Parathyroid adenoma (tissue), 2 donors: ENCODE measurements around the gene ADM2.

ENCODE experiments used
- H2AFZ ChIP-seq: fragments of 300-600 bp; sonication (generic); one replicate; pipeline ENCODE4 v1.7.0; 2017; ENCODE audit warnings: antibody characterized with exemption, mild to moderate bottlenecking
- H3K27ac ChIP-seq: fragments of 300-600 bp; sonication (generic); one replicate; pipeline ENCODE4 v1.7.0; 2017
- H3K27me3 ChIP-seq: fragments of 300-600 bp; sonication (generic); one replicate; pipeline ENCODE4 v1.7.0; 2017; ENCODE audit warnings: low read length; ENCODE audit not compliant: control insufficient read depth, insufficient read depth
- H3K36me3 ChIP-seq: fragments of 300-600 bp; sonication (generic); one replicate; pipeline ENCODE4 v1.7.0; 2017; ENCODE audit warnings: low read length; ENCODE audit not compliant: control insufficient read depth, insufficient read depth
- H3K4me1 ChIP-seq: fragments of 300-600 bp; sonication (generic); one replicate; pipeline ENCODE4 v1.7.0; 2017; ENCODE audit warnings: control low read depth
- H3K4me2 ChIP-seq: fragments of 300-600 bp; sonication (generic); one replicate; pipeline ENCODE4 v1.7.0; 2017; ENCODE audit warnings: low read length
- H3K4me3 ChIP-seq: fragments of 300-600 bp; sonication (generic); one replicate; pipeline ENCODE4 v1.7.0; 2017; ENCODE audit warnings: low read depth, low read length
- H3K79me2 ChIP-seq: fragments of 300-600 bp; sonication (generic); one replicate; pipeline ENCODE4 v1.7.0; 2017; ENCODE audit warnings: control low read depth
- H3K9ac ChIP-seq: fragments of 300-600 bp; sonication (generic); one replicate; pipeline ENCODE4 v1.7.0; 2017; ENCODE audit warnings: mild to moderate bottlenecking
- H3K9me3 ChIP-seq: fragments of 300-600 bp; sonication (generic); one replicate; pipeline ENCODE4 v1.7.0; 2017; ENCODE audit warnings: low read length; ENCODE audit not compliant: control insufficient read depth
- TF ChIP-seq, protein P1 (sequence below): fragments of 300-600 bp; sonication (generic); IDR thresholded peaks from one replicate; pipeline ENCODE4 v1.7.0; 2017; ENCODE audit warnings: antibody characterized with exemption, mild to moderate bottlenecking
- donor health status: primary hyperparathyroidism.

Gene ADM2

GRCh38 chr22:50526834-50527801 lies 45.8 kb downstream of the ADM2 start:
- TF ChIP-seq, protein P1, sequence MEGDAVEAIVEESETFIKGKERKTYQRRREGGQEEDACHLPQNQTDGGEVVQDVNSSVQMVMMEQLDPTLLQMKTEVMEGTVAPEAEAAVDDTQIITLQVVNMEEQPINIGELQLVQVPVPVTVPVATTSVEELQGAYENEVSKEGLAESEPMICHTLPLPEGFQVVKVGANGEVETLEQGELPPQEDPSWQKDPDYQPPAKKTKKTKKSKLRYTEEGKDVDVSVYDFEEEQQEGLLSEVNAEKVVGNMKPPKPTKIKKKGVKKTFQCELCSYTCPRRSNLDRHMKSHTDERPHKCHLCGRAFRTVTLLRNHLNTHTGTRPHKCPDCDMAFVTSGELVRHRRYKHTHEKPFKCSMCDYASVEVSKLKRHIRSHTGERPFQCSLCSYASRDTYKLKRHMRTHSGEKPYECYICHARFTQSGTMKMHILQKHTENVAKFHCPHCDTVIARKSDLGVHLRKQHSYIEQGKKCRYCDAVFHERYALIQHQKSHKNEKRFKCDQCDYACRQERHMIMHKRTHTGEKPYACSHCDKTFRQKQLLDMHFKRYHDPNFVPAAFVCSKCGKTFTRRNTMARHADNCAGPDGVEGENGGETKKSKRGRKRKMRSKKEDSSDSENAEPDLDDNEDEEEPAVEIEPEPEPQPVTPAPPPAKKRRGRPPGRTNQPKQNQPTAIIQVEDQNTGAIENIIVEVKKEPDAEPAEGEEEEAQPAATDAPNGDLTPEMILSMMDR, result no peak
- Histone ChIP-seq H3K79me2 (no peaks in the 10 kb centered on the region), H2AFZ (peak overlapping the region; percentile 74), H3K9me3 (no peaks in the 10 kb centered on the region), H3K36me3 (no peaks in the 10 kb centered on the region), H3K4me3 (peak overlapping the region; percentile 81), H3K4me1 (peaks cover 4% of the 10 kb centered on the region), H3K4me2 (peak overlapping the region; percentile 95), H3K9ac (no peak overlapping the region), H3K27me3 (no peaks in the 10 kb centered on the region), H3K27ac (peak overlapping the region; percentile 95)

GRCh38 chr22:50527921-50528681 lies 46.8 kb downstream of the ADM2 start:
- no peaks in the 10 kb centered on the region for H3K27me3 ChIP-seq
- no peaks in the 10 kb centered on the region for H3K9me3 ChIP-seq
- no peaks in the 10 kb centered on the region for H3K36me3 ChIP-seq
- no peak overlapping the region for H3K4me2 ChIP-seq
- H3K9ac ChIP-seq, result no peak overlapping the region
- H2AFZ ChIP-seq, result no peak overlapping the region
- H3K27ac ChIP-seq, result peak overlapping the region; percentile 88
- H3K4me1 ChIP-seq, result peaks cover 4% of the 10 kb centered on the region
- no peak overlapping the region for H3K4me3 ChIP-seq
- TF ChIP-seq, protein P1, result no peak
- no peaks in the 10 kb centered on the region for H3K79me2 ChIP-seq

DNA sequence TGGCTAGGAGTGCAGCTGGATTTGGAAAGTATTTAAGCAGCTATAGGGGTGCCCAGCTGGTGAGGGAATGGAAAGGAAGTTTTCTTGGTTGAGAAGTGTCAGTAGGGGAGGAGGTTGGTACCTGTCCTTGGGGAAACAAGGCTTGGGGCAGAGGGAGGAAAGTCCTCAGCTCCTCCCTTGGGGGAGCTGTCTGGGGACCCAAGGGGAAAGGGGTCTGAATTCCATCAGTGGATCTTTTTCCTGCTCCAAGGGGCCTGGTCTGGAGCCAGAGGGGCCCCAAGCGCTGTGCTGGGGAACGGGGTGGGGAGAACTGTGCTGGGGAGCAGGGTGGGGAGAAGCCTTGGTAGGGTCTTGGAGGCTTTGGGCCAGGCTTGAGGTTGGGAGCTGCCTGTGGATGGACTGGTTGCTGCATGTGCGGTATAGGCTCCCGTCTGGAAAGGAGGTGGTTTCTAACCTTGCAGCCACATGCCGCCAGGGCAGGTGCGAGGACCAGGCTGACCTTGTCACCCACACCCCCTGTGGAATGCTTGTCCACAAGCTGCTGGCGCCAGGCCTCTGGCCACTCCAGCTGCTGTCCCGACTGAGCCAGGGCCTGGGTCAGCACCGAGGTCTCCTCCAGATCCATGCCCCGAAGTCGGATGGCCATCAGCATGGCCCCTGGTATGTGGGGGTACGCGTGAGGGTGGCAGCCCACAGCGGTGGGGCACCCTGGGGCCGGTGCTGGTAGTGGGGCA lies 47.5 kb downstream of the ADM2 start:
- Histone ChIP-seq H3K79me2 (no peaks in the 10 kb centered on the region), H3K36me3 (no peaks in the 10 kb centered on the region), H3K27me3 (no peaks in the 10 kb centered on the region), H3K9ac (no peak overlapping the region), H3K4me2 (no peak overlapping the region), H2AFZ (no peak overlapping the region), H3K9me3 (no peaks in the 10 kb centered on the region), H3K27ac (peak overlapping the region; percentile 88), H3K4me3 (no peak overlapping the region), H3K4me1 (peaks cover 9% of the 10 kb centered on the region)
- TF ChIP-seq, protein P1, result no peak

DNA sequence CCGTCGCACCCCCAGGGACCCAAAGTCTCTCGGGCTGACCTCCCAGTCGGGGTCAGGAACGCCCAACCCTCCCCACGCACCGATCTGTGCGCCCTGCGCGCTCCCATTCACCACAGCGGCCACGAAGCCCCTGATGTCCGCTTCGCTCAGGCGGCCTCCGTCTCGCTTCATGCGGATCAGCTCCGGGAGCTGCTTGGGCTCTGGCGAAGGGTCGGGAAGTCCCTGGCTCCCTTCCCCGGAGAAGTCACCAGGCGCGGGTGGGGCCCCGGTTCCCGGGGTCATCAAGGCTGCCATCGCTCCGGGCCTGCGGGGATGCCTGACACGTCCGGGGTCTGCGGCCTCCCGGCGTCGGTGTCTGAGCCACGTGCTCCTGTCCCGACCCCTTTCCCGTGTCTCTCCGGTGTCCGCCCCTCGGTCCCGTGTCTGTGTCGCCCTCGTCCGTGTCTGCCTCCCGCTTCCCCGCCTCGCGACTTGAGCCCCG lies 48.1 kb downstream of the ADM2 start:
- H3K4me3 ChIP-seq, result peak overlapping the region; percentile 95

More for the DNA sequence above, 48.1 kb downstream of the ADM2 start:
- Histone ChIP-seq H3K27ac (peak overlapping the region; percentile 88), H3K9me3 (no peaks in the 10 kb centered on the region), H3K27me3 (no peaks in the 10 kb centered on the region), H3K4me2 (peak overlapping the region; percentile 99), H3K36me3 (no peaks in the 10 kb centered on the region), H3K9ac (no peak overlapping the region), H2AFZ (no peak overlapping the region), H3K79me2 (no peaks in the 10 kb centered on the region), H3K4me1 (peaks cover 9% of the 10 kb centered on the region)
- TF ChIP-seq, protein P1, result no peak
